Posterior cingulate gyrus (tissue), 11 donors: ENCODE data around the gene ZSWIM5.
A peak's percentile ranks its signal among the peaks of the same experiment; 100 is the strongest.
"Not testable (repeated sequence)": the region's sequence is repeated elsewhere in the genome, so short reads cannot be mapped to it uniquely, and the experiment has no call there.

Source experiments
- DNase-seq, 10 donors: peaks; one replicate each; pipeline versions ENCODE4 v3.0.0 to v3.0.0-alpha.2; 2020 to 2021; ENCODE audit warnings: mixed read lengths in 3 of 10
- intact Hi-C: fragments of 100-400 bp; cut with DNase I; formaldehyde crosslinking; loops from one replicate; pipeline ENCODE4 v1.15.1; 2023

Gene ZSWIM5

GRCh38 chr1:45205910-45206721, at the start of gene ZSWIM5:
Gene ZSWIM5 (minus strand): TSS chr1:45206605. CDS start chr1:45206350, 255 bp downstream.
- DNase-seq = peak; percentile 60 to 96 (median 72)
- intact Hi-C loops = loop anchor here (2.0 kb wide), 2 partner anchors 97 to 191 kb away; no protein-coding TSS in a partner anchor

GRCh38 chr1:45254490-45254889, 48.1 kb upstream of the ZSWIM5 start:
- no peak for DNase-seq
- intact Hi-C loops = no loop called here

DNA sequence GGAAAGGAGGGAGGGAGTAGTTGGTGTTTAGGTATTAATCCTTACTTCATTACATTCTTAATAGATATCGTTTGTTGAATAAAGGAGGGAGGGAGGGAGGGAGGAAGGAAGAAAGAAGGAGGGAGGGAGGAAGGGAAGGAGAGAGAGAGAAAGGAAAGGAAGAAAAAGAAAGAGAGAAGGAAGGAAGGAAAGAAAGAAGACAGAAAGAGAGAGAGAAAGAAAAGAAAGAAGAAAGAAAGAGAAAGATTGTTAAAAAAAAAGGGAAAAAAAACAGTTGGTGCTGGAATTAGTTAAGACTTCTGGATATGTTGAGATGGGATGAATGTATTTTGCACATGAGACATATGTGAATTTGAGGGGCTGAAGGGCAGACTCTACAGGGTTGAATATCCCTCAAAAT, 44.1 kb upstream of the ZSWIM5 start:
- intact Hi-C loops = no loop called here
- DNase-seq = no peak

- intact Hi-C loops, DNase-seq: not testable (repeated sequence)
Observed at GRCh38 chr1:45248004-45248403, 41.6 kb upstream of the ZSWIM5 start.

DNA sequence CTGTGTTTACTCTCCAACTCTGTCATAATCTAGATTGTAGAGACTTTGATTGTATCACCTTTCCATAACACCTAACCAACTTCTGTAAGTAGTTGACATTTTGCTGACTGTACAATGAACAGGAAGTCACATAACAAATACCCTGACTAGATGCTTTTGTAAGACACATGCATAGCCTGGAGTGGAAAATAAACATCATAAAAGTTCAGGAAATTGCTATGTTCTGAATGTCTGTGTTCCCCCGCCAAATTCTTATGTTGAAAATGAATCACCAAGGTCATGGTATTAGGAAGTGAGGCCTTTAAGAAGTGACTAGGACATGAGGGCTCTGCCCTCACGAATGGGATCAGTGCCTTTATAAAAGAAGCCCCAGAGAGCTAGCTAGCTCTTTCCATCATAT, 40.4 kb upstream of the ZSWIM5 start:
- DNase-seq = no peak
- intact Hi-C loops = no loop called here

GRCh38 chr1:45246359-45246758, 40.0 kb upstream of the ZSWIM5 start:
- intact Hi-C loops, DNase-seq: not testable (repeated sequence)

DNA sequence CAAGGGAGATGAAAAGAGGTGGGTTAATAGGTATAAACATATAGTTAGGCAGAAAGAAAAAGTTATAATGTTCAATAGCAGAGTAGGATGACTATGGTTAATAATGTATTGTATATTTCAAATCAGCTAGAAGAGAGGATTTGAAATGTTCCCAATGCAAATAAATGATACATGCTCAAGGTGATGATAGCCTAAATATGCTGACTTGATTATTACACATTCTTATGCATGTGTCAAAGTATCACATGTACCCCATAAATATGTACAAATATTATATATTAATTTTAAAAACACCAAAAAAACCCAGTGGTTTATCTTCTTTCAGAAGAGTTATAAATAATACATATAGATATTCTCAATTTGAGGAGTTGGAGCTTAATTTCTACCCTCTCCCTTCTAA, 38.3 kb upstream of the ZSWIM5 start:
- intact Hi-C loops = no loop called here
- DNase-seq = no peak

- intact Hi-C loops = no loop called here
- no peak for DNase-seq
Observed at GRCh38 chr1:45243476-45244343, 37.3 kb upstream of the ZSWIM5 start.

DNA sequence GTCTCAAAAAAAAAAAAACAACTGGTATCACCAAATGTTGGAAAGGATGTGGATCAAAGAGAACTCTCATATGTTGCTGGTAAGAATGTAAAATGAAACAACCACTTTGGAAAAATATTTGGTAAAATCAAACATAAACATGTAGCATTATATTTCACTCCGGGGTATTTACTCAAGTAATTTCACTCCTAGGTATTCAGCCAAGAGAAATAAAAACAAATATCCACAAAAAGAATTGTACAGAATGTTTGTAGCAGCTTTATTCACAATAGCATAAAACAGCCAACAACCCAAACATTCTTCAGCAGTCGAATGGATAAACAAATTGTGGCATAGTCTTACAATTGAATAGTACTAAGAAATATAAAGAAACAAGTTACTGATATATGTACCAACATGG, 32.4 kb upstream of the ZSWIM5 start:
- DNase-seq = no peak
- intact Hi-C loops = no loop called here

- intact Hi-C loops = no loop called here
- DNase-seq = no peak
Observed at GRCh38 chr1:45236136-45236535, 29.7 kb upstream of the ZSWIM5 start.

DNA sequence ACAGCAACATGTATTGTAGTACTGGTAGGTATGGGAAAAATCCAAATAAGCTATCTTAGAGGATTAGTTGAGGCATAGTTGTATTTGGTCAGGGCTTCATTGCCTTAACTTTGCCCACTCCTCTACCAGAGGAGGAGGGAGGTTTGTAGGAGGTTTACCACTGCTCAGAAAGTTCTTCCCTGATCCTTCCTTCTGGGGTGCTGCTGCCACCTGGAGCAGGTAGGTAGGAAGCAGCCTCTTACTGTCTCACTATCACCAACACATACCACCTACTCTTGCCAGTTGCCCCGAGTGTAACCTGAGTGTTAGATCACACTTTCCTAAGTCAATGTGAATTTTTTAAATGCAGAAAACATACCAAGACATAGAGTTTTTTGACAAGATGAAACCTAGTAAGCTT, 24.1 kb upstream of the ZSWIM5 start:
- no peak for DNase-seq
- intact Hi-C loops = no loop called here

GRCh38 chr1:45225598-45225997, 19.2 kb upstream of the ZSWIM5 start:
- intact Hi-C loops = no loop called here
- no peak for DNase-seq

DNA sequence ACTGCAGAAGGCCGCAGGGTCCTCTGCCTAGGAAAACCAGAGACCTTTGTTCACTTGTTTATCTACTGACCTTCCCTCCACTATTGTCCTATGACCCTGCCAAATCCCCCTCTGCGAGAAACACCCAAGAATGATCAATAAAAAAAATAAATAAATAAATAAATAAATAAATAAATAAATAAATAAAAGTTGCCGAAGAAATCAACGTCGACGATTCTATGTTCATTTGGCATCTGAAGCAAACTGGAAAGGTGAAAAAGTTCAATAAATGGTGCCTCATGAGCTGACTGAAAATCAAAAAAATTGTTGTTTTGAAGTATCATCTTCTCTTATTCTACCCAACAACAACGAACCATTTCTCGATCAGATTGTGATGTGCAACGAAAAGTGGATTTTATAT, 17.3 kb upstream of the ZSWIM5 start:
- DNase-seq, intact Hi-C loops: not testable (repeated sequence)

DNA sequence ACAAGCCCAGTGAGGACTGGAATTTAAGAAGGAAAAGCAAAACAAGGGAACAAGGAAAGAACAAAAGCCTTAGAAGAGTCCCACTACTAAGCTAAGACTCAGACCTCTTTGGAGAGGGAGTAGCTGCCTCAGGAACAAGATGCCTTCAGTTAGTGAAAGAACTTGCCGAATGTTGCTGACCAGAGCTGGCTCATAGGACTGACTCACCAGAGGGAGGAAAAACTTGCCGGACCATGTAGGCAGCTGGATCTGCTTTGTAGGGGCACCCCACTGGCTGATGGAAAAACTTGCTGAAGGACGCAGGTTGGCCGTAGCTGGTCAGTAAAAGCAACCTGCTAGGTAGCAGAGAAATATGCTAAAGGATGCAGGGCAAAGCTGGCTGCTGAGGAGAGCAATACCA, 15.3 kb upstream of the ZSWIM5 start:
- DNase-seq = no peak
- intact Hi-C loops = no loop called here

GRCh38 chr1:45216861-45217260, 10.5 kb upstream of the ZSWIM5 start:
- intact Hi-C loops = no loop called here
- no peak for DNase-seq

GRCh38 chr1:45216200-45216541, 9.8 kb upstream of the ZSWIM5 start:
- intact Hi-C loops = no loop called here
- DNase-seq = no peak

DNA sequence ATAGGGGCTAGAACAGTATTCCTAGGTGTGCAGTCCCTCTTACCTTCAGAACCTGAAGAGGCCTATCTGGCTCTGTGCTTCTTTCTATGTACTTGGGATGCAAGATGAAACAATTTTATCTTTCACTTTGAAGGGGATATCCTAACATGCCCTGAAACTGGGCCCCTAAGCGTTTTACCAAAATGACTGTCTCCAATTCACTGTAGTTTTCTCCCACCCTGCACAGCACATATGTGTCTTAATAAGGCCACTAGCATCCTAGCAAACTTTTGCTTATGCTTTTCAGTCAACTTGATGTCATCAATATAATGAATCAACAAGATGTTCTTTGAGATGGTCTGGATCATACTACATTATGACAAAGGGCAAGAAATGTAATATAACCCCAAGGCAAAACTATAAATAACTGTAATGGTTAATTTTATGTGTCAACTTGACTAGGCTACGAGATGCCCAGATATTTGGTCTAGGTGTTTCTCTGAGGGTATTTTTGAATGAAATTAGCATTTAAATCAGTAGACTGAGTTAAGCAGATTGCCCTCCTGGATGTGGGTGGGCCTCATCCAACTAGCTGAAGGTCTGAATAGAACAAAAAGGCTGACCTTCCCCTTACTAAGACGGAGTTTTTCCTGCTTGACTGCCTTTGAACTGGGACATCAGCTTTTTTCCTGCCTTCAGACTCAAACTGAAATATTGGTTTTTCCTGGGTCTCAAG, 9.2 kb upstream of the ZSWIM5 start:
- intact Hi-C loops = no loop called here
- DNase-seq = no peak

DNA sequence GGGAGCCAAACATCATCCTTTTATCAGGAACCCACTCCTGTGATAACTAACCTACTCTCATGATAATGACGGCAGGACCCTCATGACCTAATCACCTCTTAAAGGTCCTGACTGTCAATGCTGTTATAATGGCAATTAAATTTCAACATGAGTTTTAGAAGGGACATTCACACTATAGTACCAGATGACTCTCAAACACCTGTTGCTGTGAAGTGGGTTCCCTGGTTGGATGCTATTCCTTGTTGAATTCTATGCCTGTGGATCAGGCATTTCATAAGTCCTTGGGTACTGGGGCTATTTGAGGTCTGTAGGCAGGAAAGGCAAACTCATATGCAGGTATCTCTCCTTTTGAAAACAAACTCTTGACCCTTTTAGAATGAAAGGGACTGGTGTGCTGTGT, 7.5 kb upstream of the ZSWIM5 start:
- no peak for DNase-seq
- intact Hi-C loops = no loop called here

DNA sequence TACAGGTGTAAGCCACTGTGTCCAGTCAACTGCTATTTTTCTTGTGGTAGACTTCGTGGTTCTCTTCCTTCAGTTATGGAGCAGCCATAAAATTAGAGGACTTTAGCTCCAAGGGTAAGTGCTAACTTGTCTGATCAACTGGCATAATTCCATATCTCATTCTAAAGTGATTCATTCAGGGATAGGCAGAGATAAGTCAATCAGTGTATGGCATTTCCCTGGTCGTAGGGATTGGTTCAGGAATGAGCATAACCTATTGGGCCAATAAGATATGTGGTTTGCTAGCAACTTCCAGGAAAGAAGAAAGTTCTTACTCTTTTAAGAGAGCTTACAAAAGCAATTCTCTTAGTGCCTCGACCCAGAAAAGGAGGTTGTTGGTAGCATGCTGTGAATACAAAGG, 4.7 kb upstream of the ZSWIM5 start:
- no peak for DNase-seq
- intact Hi-C loops = no loop called here

DNA sequence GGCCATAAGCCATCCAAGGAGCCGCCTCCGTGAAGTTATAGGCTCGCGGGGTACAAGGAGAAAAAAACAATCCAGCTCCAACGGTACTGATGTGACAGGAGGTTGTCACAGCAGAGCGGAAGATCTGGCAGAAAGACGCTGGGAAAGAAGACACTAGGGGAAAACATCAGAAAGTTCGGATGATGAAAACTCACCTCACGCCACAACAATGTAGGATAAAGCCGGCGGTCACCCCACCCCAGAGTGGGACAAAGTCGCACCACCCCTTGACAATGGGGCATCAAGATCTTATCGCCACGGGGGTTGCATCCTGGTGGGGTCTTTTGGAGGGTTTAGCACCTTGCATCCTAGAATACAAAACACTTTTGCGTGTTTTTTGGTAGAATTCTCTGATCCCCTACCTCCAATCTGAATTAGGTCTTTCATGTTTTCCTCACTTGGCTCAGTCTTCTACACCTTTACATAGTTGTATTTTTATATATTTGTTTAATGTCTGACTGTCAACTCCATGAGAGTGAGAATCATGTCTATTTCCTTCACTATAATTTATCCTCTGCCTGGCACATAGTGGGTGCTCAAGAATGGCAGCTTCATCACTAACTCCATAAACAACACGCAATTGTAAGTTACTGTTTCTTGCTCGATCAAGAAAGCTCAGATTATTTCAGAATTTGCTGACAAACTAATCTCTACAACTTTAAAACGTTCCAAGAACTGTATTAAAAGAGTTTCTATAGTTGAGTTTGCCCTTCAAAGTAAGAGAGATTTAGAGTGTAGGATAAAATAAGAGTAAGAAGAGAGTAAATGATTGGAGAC, 611 bp upstream of the ZSWIM5 start:
- peak in 1 of 10 donors; percentile 18 for DNase-seq
- intact Hi-C loops = loop anchor here (2.0 kb wide), 2 partner anchors 96 to 192 kb away; no protein-coding TSS in a partner anchor
